Activated naive CD4-positive, alpha-beta T cell treated with anti-CD3 and anti-CD28 coated beads, Interleukin-2, amount 50 U/mL, for 16 hours (primary cell): ENCODE results near the gene SSH2.
"Not testable (repeated sequence)": the region's sequence is repeated elsewhere in the genome, so short reads cannot be mapped to it uniquely, and the experiment has no call there.

Source experiments
- DNase-seq: peaks from one replicate; pipeline ENCODE4 v3.0.0-alpha.2; 2020

SSH2 gene

DNA sequence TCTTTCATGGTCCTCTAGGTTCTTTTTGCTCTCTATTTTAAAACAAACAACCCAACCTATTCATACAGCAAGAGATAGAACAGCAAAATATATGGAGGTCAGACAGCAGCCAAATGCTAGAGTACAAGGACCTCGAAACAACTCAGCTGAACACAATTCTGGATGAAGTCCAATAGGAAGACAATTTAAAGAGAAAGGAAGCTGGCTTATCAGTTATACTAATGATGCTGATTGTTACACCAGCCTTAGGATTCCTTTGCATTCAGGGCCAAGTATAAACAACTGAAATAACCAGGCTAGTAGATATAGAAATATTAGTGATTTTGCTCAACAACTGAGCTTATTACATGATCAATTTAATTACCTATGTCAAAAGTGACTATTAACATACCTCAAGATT is 2.5 kb downstream of the SSH2 start:
- DNase-seq: no peak

DNA sequence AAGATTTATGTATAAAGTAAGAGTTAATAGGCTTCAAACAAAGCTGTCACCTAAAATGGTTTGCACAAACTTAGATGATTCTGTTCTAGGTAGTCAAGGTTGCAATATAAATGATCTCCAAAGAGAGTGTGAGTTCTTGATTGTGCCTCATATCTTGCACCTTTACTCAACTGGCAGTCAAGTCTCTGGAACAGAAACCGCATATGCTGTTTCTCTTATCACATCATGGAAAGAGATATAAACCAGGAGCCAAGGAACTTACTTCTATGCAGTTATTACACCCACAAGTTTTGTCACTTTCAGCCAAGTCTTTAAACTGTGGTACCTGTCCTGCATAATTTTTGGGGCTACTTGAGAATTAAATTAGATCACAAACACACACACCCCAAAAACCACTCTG is 5.2 kb downstream of the SSH2 start:
- no peak for DNase-seq

DNA sequence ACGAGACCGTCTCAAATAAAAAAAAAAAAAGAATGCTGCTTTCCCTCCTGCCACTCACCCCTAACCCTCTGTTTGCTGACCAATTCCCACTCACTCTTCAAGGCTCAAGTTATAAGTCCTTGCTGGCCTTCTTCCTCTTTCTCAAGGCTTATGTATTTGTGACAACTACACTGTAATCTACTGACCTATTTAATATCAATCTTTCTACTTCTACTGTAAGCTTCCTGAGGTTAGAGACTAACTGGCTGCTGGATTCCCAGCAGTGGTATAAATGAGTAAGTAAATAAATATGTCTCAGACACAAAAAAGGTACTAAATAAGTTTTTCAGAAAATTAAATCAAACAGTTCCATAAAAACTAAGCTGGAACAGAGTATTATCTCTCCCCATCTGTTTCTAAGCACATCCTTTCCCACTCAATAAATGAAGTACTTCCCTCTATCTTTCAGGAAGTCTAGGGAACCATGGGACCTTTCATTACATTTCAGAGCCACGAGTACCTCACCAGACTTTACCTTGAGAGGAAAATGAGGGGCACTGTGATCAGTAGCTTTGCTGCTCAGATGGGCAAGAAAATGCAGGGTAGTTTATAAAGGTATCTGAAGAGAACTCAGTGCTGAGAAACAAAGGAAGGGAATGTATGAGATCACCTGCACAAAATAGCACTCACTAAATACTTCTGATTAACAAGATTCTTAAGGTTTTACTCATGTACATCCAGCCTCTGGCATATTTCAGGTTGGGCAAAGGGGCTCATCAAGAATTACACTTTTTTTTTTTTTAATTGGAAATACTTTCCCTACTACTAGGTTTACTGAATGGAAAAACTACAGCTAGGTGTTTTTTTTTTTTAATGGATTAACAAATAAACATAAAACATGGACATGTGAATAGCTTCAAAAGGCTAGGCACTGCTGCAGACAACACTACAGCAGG is 10.8 kb downstream of the SSH2 start:
- DNase-seq: no peak

DNA sequence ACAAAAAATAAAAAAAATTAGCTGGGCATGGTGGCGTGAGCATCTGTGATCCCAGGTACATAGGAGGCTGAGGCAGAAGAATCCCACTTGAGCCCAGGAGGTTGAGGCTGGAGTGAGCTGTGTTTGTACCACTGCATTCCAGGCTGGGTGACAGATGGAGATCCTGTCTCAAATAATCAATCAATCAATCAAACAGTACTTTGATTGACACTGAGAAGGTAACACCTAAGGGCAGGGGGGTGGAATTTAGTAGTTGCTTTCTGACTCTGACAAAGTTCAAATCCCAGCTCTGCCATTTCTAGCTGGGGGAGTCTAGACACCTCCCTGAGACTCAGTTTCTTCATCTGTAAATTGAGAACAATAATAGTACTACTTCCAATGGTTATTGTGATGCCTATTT is 12.0 kb downstream of the SSH2 start:
- DNase-seq: no peak

DNA sequence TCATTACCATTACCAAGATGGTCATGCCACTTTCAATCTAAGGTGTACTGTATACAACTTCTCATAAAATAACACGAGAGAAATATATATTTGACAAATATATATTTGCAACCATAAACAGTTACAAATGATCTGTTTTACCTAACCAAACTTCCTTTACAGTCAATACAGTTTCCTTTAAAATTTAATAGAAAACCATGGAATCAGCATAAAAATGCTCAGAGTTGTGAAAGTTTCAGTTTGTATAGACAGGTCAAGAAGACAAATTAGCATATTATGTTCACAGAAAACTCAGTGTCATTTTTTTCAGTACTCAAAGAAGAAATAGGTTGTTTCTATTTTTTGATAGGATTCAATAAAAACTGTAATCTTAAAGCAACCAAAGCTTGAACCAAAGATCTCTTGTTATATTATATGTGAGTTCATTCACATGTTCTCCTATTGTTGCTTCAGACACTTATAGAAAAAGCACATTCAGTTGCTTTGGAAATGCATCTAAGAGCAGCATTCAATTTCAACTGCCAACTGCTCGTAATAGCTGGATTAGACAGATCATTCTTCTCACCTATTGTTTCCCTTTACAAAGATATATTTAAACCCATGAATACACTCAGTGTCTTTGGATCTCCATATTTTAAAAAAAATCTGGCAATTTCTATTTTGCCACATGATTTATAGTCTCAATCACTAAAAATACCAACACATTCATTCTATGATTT is 15.1 kb downstream of the SSH2 start:
- no peak for DNase-seq

DNA sequence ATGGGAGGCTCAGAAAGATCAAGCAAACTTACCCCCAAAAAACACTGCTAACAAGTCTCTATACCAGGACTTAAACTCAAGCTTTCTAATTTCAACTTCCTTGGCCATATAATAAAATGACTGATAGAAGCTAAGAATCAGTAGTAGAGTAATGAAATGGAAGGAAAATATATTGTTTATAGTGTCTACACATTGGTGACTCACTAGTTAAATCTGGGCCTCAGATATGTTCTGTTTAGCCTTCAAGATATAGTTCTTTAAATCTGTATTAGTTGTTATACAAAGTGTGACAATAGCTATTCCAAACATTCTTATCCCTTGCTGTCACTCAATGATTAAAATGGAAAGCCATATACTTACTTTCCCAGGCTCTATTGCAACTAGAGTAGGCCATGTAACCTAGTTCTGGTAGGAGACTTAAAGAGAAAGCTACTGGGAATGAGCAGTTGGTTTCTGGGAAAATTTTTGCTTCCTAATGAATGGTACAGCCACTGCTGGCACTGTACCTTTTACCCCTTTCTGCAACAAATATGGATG is 18.3 kb downstream of the SSH2 start:
- DNase-seq: no peak

DNA sequence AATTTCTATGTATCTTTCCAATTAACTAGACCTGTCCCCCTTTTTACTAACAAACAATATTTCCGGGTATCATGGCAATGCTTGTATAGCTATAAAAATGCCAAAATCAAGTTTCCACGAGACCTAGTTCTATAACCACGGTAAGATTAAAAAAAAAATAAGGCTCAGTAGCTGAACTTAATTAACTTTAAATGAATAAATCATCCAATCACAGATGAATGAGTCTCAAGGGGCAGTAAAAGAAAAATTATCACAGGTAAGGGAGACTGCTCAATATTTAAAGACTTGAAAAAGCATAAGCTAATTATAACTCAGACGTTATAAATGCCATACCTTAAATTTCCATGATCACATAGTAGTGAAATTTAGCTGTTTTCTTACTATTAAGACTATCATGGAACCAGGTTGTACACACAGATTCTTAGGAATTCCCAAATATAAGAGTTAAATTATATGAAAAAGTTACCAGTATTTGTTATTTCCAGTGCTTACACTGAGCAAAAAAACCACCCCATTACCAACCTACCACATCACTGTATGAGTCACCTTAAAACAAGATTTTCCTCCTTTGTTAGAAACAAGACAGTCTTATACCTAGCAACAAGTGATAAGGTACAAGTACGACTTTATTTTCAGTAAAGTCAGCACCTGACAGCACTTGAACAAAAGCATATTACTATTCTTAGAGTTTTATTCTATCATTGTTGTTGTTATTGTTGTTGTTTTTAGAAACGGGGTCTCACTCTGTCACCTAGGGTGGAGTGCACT is 20.6 kb downstream of the SSH2 start:
- no peak for DNase-seq

DNA sequence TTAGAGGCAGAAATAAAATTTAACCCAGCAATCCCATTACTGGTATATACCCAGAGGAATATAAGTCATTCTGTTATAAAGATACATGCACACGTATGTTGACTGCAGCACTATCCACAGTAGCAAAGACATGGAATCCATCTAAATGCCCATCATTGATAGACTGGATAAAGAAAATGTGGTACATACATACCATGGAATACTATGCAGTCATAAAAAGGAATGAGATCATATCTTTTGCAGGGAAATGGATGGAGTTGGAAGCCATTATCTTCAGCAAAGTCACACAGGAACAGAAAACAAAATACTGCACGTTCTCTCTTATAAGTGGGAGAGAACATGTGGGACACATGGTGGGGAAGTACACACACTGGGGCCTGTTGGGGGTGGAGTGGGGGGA is 23.1 kb downstream of the SSH2 start:
- no peak for DNase-seq

DNA sequence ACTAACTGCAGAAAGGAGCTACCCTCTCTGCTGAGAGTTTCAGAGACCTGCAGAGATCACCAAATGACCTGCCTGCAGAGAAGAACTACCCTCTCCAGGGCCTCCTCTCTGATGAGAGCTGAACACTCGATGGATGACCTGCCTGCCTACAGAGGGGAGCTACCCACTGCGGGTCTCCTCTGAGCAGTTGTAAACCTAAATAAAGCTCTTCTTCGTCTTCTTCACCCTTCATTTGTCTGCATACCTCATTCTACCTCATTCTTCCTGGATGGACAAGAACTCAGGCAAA is 24.2 kb downstream of the SSH2 start:
- no peak for DNase-seq

DNA sequence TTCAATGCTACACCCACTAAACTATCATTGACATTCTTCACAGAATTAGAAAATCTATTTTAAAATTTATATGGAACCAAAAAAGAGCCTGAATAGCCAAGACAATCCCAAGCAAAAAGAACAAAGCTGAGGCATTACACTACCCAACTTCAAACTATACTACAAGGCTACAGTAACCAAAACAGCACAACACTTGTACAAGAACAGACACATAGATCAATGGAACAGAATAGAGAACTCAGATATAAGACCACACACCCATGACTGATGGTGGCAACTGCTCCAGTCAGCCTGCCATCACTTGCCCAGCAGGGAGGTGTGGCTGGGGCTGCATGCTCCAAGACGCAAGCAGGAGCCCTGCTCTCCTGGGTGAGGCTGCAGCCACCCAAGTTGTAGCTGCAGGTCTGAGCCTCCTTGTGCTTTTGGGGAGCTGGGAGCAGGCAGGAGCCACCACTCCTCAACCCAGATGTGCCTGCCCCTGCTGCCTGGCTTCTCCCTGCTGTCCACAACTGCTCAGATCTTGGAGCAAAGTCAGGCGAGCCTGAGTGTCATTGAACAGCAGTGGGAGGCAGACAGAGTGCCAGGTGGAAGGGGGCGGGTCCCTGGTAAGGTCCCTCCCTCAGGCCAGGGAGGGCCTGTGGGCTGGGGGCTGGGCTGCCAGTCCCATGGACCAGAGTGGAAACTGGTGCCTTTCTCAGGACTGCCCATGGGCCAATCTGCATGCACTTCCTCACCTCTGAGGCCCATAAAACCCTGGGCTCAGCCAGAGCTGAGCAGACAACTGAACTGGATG is 24.7 kb downstream of the SSH2 start:
- no peak for DNase-seq

DNA sequence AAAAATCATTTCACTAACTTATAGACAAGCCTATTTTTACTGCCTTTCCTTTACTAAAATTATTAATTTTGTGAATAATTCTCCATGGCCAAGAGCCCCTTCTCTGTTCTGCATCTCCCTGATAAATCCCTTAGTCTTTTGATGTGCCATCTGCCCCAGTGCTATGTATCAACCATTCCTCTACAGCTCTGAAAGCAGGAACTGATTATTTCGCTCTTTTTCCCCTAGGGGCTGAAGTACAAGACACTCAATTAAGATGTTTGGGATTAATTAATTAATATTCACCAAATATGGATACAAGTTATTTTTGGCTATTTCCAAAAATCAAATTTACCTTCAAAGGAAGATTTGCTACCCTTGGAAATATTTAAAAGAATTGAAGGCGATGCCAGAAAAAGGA is 26.6 kb downstream of the SSH2 start:
- no peak for DNase-seq

DNA sequence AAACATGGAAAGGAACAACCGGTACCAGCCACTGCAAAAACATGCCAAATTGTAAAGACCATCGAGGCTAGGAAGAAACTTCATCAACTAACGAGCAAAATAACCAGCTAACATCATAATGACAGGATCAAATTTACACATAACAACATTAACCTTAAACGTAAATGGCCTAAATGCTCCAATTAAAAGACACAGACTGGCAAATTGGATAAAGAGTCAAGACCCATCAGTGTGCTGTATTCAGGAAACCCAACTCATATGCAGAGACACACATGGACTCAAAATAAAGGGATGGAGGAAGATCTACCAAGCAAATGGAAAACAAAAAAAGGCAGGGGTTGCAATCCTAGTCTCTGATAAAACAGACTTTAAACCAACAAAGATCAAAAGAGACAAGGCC is 32.9 kb downstream of the SSH2 start:
- DNase-seq: not testable (repeated sequence)

DNA sequence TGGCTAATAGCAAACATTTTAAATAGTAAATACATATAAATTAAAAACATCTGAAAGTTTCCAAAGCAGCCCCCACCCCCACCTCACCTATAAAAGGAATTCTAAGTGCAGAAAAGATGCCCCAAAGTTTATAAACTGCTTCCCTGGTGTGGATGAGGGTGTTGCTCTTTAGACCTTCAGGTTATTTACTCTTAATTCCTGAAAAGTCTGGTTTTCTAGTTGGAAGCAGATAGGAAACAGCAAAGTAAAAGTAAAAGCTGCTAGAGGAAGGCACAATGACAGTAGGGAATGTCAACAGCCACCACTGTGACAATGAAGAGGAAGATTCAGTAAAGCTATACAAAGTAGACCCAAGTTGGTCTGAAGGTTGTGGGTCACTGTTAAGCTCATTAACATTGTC is 37.8 kb downstream of the SSH2 start:
- DNase-seq: no peak

DNA sequence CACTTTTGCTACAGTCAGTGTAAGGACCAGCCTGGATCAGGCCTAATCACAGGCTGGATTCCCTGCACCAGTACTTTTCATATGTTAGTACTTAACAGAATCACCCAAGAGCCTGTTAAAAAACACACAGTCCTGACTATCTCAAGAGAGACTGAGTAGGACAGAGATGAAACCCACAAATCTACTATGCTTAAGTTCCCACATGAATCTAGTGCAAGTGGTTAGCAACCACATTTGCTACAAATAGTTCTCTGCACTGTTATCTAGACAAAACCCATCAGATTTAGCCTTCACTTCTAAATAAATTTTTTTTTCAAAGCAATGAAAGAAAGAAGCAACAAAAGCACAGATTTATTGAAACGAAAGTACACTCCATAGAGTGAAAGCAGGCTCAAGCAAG is 38.9 kb downstream of the SSH2 start:
- no peak for DNase-seq

DNA sequence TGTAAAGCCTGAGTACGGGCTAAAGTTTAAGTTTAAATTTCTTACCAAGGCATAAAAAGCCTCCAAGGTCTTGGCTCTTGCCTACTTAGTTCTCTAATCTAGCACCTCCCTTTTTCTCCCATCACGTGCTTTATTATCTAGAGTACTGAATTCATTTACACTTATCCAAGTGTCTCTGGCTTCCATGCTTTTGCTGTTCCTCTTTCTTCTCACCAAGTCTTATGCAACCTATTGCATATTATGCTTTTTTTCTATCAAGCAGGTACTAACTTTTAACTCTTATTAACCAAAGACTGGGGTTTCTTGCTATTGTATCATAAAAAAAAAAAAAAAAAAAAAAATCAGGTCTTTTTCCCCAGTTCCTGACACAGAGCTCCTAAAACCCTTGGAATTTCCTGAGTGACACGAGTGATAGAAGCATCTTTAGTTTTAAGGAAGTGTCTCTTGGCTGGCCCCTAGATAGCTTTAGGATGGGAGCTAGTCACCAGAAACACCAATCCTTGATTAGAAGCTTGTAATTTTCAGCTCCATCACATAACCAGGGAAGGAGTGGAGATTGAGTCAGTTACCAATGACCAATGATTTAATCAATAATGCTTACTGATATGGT is 44.9 kb downstream of the SSH2 start:
- no peak for DNase-seq

DNA sequence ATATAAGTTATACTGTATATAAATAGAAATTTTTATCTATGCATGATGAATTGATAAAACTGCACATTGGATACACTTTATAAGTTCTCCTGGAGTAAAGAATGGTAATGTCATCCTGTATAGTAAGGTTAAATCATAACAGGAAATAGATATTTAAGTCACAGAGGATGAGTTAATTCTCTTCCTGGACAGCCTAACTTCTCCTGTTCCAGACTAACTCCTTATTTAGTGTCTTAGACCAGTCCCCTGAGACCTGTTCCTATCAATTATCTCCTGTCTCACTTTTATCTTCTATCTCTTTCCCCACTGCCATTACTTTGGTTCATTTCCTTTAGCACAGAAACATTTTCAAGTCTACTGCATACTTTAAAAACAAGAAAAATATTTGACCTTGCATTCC is 46.5 kb downstream of the SSH2 start:
- DNase-seq: no peak

DNA sequence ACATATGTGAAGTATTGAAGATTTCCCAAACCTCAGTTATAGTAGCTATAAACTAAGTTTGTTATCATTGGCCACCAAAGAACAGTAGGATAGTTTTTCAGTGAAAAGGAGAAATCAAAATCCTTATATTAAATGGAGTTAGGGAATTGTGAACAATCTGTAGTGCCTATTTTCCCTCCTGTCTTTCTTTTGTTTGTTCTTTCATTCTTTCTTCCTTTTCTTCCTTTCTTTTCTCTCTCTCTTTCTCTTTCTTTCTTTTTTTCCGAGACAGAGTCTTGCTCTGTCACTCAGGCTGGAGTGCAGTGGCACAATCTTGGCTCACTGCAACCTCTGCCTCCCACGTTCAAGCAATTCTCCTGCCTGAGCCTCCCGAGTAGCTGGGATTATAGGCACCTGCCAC is 48.8 kb downstream of the SSH2 start:
- DNase-seq: no peak

DNA sequence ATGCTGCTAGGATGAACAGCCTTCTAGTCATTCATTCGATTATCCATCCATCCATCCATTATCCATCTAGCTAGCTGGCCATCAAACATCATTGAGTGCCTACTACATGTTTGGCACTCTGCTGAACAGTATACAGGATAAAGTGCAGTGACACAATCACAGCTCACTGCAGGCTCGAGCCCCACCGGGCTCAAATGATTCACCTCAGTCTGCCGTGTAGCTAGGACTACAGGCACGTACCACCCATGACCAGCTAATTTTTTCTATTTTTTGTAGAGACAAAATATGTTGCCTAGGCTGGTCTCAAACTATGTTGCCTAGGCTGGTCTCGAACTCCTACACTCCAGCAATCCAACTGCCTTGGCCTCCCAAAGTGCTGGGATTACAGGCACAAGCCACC is 50.0 kb downstream of the SSH2 start:
- no peak for DNase-seq

DNA sequence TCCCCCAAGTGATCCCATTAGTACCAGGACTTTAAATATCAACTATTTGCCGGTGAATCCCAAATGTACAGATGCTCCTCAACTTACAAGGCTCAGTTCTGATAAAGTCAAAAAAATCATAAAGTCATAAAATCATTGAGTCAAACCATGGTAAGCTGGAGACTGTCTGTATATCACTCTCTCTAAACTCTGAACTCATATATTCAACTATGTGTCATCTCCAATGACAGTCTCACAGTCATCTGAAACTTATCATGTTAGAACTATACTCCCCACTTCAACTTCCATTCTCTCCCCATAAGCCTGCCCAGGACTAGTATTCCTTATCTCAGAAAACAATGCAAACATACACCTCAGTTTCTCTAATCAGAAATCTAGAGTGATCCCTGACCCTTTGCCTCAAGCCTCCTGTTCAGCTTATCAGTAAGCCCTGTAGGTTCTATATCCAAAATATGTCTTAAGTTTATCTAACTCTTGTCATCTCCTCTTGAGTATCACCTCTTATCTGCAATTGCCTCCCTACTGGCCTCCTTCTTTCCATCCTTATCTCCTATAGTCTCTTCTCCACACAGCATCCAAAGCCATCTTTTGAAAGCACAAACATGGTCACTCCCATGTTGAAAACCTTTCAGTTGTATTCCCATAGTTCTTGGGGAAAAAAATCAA is 55.0 kb downstream of the SSH2 start:
- DNase-seq: no peak

DNA sequence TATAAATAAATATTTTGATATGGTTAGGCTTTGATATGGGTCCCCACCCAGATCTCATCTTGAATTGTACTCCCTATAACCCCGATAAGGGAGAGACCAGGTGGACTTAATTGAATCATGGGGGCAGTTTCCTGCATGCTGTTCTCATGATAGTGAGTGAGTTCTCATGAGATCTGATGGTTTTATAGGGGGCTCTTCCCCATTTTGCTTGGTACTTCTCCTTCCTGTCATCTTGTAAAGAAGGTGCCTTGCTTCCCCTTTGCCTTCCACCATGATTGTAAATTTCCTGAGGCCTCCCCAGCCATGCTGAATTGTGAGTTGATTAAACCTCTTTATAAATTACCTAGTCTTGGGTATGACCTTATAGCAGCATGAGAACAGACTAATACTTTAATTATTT is 55.7 kb downstream of the SSH2 start:
- not testable (repeated sequence) for DNase-seq

DNA sequence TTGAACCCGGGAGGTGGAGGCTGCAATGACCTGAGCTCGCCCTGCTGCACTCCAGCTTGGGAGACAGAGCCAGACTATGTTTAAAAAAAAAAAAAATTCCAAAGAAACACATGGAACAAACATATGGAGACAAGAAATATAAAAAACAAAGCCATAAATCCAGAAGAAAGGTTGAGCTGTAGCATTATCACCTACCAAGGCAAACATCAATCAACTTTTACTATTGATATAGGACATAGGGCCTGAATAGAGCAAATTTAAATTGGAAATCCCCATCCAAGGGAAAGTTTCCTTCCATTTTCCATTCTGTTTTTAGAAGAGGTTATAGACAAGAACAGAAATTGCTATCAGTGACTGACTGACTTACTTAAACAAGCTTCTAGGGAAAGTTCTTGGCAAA is 56.6 kb downstream of the SSH2 start:
- DNase-seq: no peak
